ENCODE data around the gene CENPS.
A peak's percentile ranks its signal among the peaks of the same experiment; 100 is the strongest.
"Not testable (repeated sequence)": the region's sequence is repeated elsewhere in the genome, so short reads cannot be mapped to it uniquely, and the experiment has no call there.

The CENPS gene

DNA sequence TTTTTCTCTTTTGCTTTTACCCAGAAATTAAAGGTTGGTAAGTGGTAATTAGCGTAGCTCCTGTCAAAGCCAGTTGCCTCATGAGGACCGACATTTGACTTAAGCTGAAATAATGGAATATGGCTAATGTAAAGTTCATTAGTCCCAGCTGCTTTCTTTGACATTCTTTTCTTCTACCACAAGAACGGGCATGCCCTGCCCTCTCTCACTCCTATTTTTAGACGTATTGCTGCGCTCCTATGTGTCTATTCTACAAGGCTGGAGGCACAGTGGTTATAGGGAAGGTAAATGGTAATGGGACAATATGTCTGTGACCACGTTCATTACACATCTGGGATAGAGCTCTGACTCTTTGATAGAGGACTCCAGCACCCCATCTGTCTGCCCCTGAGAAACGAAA lies 26.4 kb downstream of the CENPS start:
- no peak for DNase-seq

DNA sequence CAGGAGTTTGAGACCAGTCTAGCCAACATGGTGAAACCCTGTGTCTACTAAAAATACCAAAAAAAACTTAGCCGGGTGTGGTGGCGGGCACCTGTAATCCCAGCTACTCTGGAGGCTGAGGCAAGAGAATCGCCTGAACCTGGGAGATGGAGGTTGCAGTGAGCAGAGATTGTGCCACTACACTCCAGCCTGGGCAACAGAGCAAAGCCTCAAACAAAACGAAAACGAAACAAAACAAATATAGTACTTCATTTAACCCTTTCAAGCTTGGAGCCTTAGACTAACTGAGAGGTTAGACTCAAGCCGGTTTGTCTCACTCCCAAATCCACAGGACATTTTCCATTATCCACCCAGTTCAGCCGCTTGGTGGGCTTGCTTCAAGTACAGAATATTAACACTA lies 27.2 kb downstream of the CENPS start:
- DNase-seq = not testable (repeated sequence)

DNA sequence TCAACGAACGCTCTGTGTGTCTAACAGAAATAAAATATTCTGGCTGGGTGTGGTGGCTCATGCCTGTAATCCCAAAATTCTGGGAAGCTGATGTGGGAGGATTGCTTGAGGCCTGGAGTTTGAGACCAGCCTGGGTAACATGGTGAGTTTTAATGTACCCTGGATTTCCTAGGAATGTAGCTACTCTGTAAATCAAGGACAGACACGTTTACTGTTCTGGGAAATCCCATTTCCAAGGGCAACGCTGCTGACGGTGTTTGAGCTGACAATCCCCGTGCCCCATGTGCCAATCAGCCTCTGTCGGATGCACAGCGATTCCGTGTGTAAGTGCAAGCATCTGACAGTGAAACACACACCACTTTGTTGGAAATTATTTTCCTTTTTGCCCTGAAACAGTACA lies 27.6 kb downstream of the CENPS start:
- no peak for DNase-seq

- DNase-seq = no peak
Observed at GRCh38 chr1:10459184-10459583, 29.0 kb downstream of the CENPS start.

DNA sequence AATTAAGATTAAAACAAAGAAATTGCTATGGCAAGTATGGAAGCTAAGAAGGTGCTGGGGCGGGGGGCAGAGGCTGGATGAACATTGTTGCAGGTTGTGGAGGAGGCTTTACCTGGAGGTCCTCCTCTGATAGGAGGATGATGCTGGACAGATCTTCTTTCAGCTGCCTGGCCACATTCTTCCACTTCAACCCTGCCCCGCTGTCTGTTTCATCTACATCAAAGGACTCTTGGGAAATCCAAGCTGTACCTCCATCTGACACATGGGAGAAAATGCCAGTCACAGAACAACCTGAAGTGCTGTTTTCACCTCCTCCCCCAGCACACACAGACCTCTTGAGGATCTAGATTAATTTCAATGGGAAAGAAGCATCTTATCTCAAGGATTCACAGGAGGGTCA lies 36.8 kb downstream of the CENPS start:
- DNase-seq = no peak

GRCh38 chr1:10470043-10470442 lies 39.8 kb downstream of the CENPS start:
- no peak for DNase-seq

- DNase-seq = peak; percentile 23
Observed at GRCh38 chr1:10471411-10472219, 41.4 kb downstream of the CENPS start.

DNA sequence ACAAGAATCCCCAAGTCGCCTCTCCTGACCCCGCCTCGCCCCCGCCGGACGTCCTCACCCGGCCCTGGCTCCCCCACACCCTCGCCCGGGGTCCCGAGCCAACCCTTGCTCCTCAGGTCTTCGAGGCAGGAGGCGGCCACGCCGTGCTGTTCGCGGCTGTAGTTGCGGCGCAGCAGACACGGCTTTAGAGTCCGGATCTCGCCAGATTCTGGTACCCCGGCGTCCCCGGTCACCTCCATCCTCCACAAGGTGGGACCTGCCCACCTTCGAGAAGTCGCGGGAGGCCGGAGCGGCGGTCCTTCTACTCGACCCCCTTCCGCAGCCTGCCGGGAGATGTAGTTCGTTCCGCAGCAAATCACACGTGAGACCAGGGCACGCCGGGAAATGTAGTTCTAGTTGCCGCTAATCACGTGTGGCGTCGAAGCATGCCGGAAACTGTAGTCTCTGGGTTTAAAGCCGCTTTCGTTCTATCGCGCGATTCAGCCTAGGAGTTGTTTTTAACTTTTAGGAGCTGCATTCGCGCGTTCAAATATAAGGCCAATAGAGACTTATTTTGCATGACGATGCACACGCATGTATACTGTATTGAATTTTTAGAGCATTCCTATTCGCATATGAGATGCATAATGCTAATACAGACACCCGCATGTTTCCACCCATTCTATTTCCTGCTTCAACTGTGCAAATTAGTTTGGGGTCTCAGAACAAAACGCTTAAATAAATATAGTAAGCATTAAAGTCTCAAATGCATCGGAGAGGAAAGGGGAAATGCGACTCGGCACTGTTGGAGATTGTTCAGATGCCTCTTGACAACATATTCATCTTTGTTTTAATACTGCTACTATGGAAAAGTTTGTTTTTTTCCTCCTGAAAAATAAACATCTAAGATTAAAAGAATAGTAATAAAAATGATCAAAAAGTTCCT lies 42.2 kb downstream of the CENPS start, which contains the start of gene DFFA:
Gene DFFA, minus strand, starts transcription at position 310 of the 925 bp plus-strand sequence. Its CDS starts 71 bp downstream, at position 239.
- DNase-seq = peak; percentile 98

DNA sequence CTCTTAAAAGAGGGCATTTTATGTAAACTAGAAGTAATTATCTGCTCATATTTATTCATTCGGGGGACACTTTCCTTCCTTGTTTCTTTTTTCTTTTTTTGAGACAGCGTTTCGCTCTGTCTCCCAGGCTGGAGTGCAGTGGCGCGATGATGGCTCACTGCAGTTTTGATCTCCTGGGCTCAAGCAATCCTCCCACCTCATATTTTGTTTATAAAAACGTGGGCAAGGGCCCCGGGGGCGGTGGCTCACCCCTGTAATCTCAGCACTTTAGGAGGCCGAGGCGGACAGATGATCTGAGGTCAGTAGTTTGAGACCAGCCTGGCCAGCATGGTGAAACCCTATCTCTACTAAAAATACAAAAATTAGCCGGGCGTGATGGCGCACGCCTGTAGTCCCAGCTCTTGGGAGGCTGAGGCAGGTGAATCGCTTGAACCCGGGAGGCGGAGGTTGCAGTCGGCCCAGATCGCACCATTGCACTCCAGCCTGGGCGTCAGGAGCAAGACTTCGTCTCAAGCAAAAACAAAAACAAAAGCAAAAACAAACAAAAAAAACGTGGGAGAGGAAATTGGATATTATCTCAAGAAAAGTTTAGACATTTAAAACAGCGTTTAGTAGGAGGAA lies 43.0 kb downstream of the CENPS start:
- no peak for DNase-seq

- DNase-seq = not testable (repeated sequence)
Observed at GRCh38 chr1:10474309-10474612, 44.0 kb downstream of the CENPS start.

- DNase-seq = peak; percentile 95
Observed at GRCh38 chr1:10474613-10475507, 44.6 kb downstream of the CENPS start, which contains the start of gene PEX14. Gene PEX14, plus strand, starts transcription at chr1:10474950. Its CDS starts 17 bp downstream, at chr1:10474967.

DNA sequence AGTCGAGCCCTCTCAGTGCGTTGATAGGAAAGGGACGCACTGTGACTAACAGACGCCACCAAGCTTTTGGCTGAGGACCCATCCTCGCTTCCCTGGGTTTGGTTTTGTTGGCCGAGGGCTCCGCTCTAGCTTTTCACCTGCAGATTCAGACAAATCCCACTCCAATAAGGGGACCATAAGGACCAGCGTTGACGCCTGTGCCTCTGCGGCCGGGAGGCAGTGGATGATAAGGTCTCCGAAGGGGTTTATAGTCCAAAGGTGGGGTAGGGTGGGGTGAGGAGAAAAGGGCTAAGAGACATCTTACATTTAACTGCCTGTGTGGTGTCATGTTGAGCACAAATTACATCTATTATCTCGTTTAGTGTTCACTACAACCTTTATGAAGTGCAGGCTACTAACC lies 45.3 kb downstream of the CENPS start:
- peak; percentile 30 for DNase-seq

- DNase-seq = no peak
Observed at GRCh38 chr1:10479296-10479695, 49.1 kb downstream of the CENPS start.

DNA sequence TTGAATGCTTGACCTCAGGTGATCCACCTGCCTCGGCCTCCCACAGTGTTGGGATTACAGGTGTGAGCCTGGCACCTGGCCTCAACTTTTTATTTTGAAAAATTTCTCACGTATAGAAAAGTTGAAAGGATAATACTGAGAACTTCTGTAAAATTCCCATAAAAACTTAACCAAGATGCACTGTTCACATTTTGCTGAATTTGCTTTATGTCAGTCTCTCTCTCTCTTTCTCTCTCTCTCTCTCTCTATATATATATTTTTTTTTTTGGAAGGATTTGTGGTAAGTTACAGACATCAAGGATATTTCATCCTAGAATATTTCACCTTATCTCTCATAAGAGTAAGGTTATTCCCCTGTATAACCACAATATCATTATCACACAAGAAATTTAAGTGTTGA lies 50.4 kb downstream of the CENPS start:
- no peak for DNase-seq

GRCh38 chr1:10484521-10484920 lies 54.3 kb downstream of the CENPS start:
- DNase-seq = no peak

GRCh38 chr1:10489291-10490055 lies 59.2 kb downstream of the CENPS start:
- no peak for DNase-seq

DNA sequence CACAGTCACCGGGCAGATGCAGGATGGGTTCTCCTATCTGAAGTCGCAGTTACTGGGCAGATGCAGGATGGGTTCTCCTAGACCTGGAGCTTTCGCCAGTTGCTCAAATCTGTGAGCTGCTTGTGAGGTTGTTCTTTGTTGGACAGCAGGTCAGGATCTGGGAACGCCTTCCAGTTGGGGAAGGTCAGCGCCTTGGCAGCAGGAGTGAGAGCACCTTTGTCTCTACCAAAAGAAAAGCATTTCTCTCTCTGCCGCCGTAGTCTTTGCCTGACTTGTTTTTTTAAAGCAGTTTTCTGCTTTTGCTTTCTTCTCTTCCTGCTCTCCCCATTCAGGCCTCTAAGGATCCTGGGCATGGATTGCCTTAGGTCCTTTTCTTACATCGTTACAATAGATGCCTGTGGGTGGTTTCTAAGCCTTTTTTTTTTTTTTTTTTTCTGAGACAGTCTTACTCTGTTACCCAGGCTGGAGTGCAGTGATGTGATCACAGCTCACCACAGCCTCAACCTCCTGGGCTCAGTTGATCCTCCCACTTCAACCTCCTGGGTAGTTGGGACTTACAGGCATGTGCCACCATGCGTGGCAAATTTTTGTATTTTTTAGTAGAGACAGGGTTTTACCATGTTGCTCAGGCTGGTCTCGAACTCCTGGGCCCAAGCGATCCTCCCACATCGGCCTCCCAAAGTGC lies 60.2 kb downstream of the CENPS start:
- no peak for DNase-seq
